GM12891 (cell line): ENCODE data around the gene DTHD1.

ENCODE experiments used
- POLR2A ChIP-seq: IDR thresholded peaks from 2 replicates; pipeline ENCODE4 v1.6.1; 2011; ENCODE audit warnings: low read depth, low read length, control low read depth
- POLR2AphosphoS5 ChIP-seq: IDR thresholded peaks from 2 replicates; pipeline ENCODE4 v1.6.1; 2011; ENCODE audit warnings: low read depth, low read length, control low read depth
- TAF1 ChIP-seq: IDR thresholded peaks from 2 replicates; pipeline ENCODE4 v1.6.1; 2011; ENCODE audit warnings: low read depth, low read length, control low read depth

GRCh38 chr4:36332023-36332781 lies 50.8 kb downstream of the DTHD1 start:
- TF ChIP-seq POLR2A (peak; percentile 99), TAF1 (peak; percentile 13; the same call in 1 of the 2 replicates), POLR2AphosphoS5 (peak; percentile 99)
